ENCODE results near the gene SAP25.

GRCh38 chr7:100614308-100614861 lies 40.7 kb upstream of the SAP25 start:
- no peak for TF ChIP-seq CTCF (IDR thresholded peaks at IDR 0.05; ENCODE audit: low read depth, low read length)
- no peak for TF ChIP-seq EZH2phosphoT487 (IDR thresholded peaks at IDR 0.05; ENCODE audit: low read depth)
